ENCODE results near the gene C2orf72. TPM values are rescaled to one million over a fixed set of nuclear protein-coding genes. Genes with fewer than 3 reads are reported as not detected.

C2orf72 gene
- polyA plus RNA-seq, 3 donors: not detected

DNA sequence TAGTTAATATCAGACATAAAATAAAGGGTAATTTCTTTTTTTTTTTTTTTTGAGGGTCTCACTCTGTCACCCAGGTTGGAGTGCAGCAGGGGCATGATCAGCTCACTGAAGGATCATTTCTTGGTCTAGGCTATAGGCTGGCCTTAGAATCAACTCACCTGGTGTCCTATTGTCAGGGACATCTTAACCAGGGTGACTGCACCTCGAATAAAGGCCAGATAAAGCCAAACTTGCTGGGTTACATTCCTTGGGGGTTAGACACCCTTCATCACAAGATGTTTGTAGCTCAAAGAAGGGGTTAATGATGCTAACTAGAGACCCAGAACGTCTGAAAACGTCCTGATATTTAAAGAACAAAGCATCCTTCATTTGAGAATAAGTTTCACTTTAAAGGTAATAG is 23.5 kb upstream of the C2orf72 start:
- TF ChIP-seq, protein P1, sequence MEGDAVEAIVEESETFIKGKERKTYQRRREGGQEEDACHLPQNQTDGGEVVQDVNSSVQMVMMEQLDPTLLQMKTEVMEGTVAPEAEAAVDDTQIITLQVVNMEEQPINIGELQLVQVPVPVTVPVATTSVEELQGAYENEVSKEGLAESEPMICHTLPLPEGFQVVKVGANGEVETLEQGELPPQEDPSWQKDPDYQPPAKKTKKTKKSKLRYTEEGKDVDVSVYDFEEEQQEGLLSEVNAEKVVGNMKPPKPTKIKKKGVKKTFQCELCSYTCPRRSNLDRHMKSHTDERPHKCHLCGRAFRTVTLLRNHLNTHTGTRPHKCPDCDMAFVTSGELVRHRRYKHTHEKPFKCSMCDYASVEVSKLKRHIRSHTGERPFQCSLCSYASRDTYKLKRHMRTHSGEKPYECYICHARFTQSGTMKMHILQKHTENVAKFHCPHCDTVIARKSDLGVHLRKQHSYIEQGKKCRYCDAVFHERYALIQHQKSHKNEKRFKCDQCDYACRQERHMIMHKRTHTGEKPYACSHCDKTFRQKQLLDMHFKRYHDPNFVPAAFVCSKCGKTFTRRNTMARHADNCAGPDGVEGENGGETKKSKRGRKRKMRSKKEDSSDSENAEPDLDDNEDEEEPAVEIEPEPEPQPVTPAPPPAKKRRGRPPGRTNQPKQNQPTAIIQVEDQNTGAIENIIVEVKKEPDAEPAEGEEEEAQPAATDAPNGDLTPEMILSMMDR (IDR thresholded peaks at IDR 0.05): no peak
- Mint-ChIP-seq H3K9me3 (no peaks in the 10 kb centered on the region), H3K36me3 (no peaks in the 10 kb centered on the region), H3K4me3 (no peak overlapping the region), H3K27ac (no peak overlapping the region), H3K4me1 (peaks cover 9% of the 10 kb centered on the region), H3K27me3 (ENCODE audit: low read depth in 3 of 3) (peaks cover 7 to 16% (median 12%) of the 10 kb centered on the region in 3 donors)
- WGBS (ENCODE audit: insufficient coverage): no CpG with 5 or more reads among the region's 3 CpGs
- no peak for DNase-seq
- Histone ChIP-seq H3K27ac (ENCODE audit: low read depth in 1 of 2, low read length in 2 of 2) (no peak overlapping the region), H3K27me3 (ENCODE audit: control insufficient read depth in 2 of 2, insufficient read depth in 2 of 2, low read length in 2 of 2) (no peaks in the 10 kb centered on the region), H3K4me3 (replicated peaks in 1 of 3; ENCODE audit: low read depth in 2 of 3, low read length in 3 of 3) (no peak overlapping the region), H3K4me2 (replicated peaks; ENCODE audit: extremely low read depth, low read length, poor library complexity, severe bottlenecking) (no peak overlapping the region), H2AFZ (ENCODE audit: insufficient read depth, low read depth, low read length, poor library complexity, severe bottlenecking) (no peak overlapping the region), H3K4me1 (ENCODE audit: control insufficient read depth in 1 of 2, insufficient read depth in 2 of 2, low read length in 2 of 2) (peaks cover 0 to 11% of the 10 kb centered on the region in 2 donors), H3K79me2 (ENCODE audit: insufficient read depth, low read length) (no peaks in the 10 kb centered on the region), H3K9me3 (replicated peaks in 1 of 2; ENCODE audit: control insufficient read depth in 1 of 2, insufficient read depth in 1 of 2, low read length in 2 of 2) (no peaks in the 10 kb centered on the region), H3K9ac (ENCODE audit: insufficient read depth, low read length, poor library complexity, severe bottlenecking) (no peak overlapping the region), H3K36me3 (replicated peaks in 1 of 2; ENCODE audit: control insufficient read depth in 1 of 2, insufficient read depth in 2 of 2, low read length in 2 of 2) (no peaks in the 10 kb centered on the region), H4K20me1 (ENCODE audit: insufficient read depth, low read length) (no peaks in the 10 kb centered on the region)
- intact Hi-C loops (cut with micrococcal nuclease): no loop called here

DNA sequence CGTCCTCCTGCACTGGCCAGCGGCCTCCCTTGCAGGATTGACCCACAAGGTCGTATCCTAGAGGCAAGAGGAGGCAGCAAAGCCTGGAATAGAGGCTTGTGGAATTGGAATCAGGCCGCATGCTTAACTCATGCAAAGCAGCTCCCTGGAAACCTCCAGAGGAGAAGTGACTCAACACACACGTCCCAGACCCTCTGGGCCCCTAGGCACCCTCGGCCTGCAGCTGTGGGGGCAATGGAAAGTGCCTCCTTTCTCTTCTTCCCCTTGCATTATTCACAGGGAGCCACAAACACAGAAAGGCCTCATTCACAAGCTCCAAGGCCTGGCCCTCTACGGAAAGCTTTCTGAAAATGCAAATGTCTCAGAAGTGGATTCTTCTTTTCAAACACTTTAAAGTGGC is 21.8 kb upstream of the C2orf72 start:
- H3K27me3 Mint-ChIP-seq (ENCODE audit: low read depth in 3 of 3): peaks cover 6 to 19% (median 13%) of the 10 kb centered on the region in 3 donors
- Histone ChIP-seq H3K9me3 (replicated peaks in 1 of 2; ENCODE audit: control insufficient read depth in 1 of 2, insufficient read depth in 1 of 2, low read length in 2 of 2) (no peaks in the 10 kb centered on the region), H3K79me2 (ENCODE audit: insufficient read depth, low read length) (no peaks in the 10 kb centered on the region), H3K4me1 (ENCODE audit: control insufficient read depth in 1 of 2, insufficient read depth in 2 of 2, low read length in 2 of 2) (peaks cover 0 to 11% of the 10 kb centered on the region in 2 donors), H3K4me2 (replicated peaks; ENCODE audit: extremely low read depth, low read length, poor library complexity, severe bottlenecking) (no peak overlapping the region), H3K27me3 (ENCODE audit: control insufficient read depth in 2 of 2, insufficient read depth in 2 of 2, low read length in 2 of 2) (no peaks in the 10 kb centered on the region), H3K9ac (ENCODE audit: insufficient read depth, low read length, poor library complexity, severe bottlenecking) (no peak overlapping the region), H3K36me3 (replicated peaks in 1 of 2; ENCODE audit: control insufficient read depth in 1 of 2, insufficient read depth in 2 of 2, low read length in 2 of 2) (no peaks in the 10 kb centered on the region), H2AFZ (ENCODE audit: insufficient read depth, low read depth, low read length, poor library complexity, severe bottlenecking) (no peak overlapping the region), H3K27ac (ENCODE audit: low read depth in 1 of 2, low read length in 2 of 2) (no peak overlapping the region), H3K4me3 (replicated peaks in 1 of 3; ENCODE audit: low read depth in 2 of 3, low read length in 3 of 3) (no peak overlapping the region), H4K20me1 (ENCODE audit: insufficient read depth, low read length) (no peaks in the 10 kb centered on the region)
- H3K4me3 Mint-ChIP-seq: no peak overlapping the region
- 66% methylated on average over 7 of the region's 7 CpGs for WGBS (ENCODE audit: insufficient coverage)
- H3K4me1 Mint-ChIP-seq: peaks cover 9% of the 10 kb centered on the region
- no peak for DNase-seq
- intact Hi-C loops (cut with micrococcal nuclease): no loop called here
- TF ChIP-seq, protein P1 (IDR thresholded peaks at IDR 0.05): no peak
- H3K9me3 Mint-ChIP-seq: no peaks in the 10 kb centered on the region
- H3K27ac Mint-ChIP-seq: no peak overlapping the region
- H3K36me3 Mint-ChIP-seq: no peaks in the 10 kb centered on the region
